GM12878 (cell line): ENCODE data around the gene ZNF827. TPM values are rescaled to one million over a fixed set of nuclear protein-coding genes. Genes with fewer than 3 reads are reported as not detected.

ENCODE experiments used
- ATAC-seq: fragments of 200-7000 bp; cut with Tn5 transposase; 3 replicates; pipeline ENCODE4 v1.9.1; 2020; ENCODE audit warnings: mild to moderate bottlenecking, moderate library complexity
- BruUV-seq: library from RNA; stranded (reverse); fragments of 400-500 nt; replicated peaks from 2 replicates; lab custom pipeline; 2021; lab: Mats Ljungman, UMichigan
- CTCF ChIA-PET: fragments of 300-600 bp; sonication (Branson Sonifier 250); formaldehyde crosslinking; extraction: SDS; loops from one replicate; lab custom pipeline; 2021; ENCODE audit warnings: inconsistent platforms; lab: Yijun Ruan, JAX
- POLR2A ChIA-PET: fragments of 350-600 bp; formaldehyde crosslinking; extraction: SDS; loops from one replicate; lab custom pipeline; 2021; ENCODE audit warnings: inconsistent platforms; lab: Charles Lee
- RAD21 ChIA-PET: fragments of 300-600 bp; sonication (Branson Sonifier 250); formaldehyde crosslinking; loops from one replicate; lab custom pipeline; 2023; ENCODE audit warnings: antibody characterized with exemption; ENCODE audit not compliant: unreplicated experiment; lab: Charles Lee
- SMC1A ChIA-PET: fragments of 300-600 bp; sonication (Branson Sonifier 250); formaldehyde crosslinking; loops from one replicate; lab custom pipeline; 2023; ENCODE audit not compliant: unreplicated experiment, uncharacterized antibody; lab: Charles Lee
- DNase-seq: peaks from one replicate; pipeline ENCODE4 v3.0.0-alpha.2; 2011; ENCODE audit warnings: low read depth, low spot score
- FAIRE-seq: peaks from 3 replicates; lab custom pipeline; 2011; peaks lifted over from hg19 to GRCh38; lab: Jason Lieb, UNC
- H2AFZ ChIP-seq: 2 replicates; pipeline ENCODE4 v1.6.0; 2011; ENCODE audit warnings: low read depth, low read length, control low read depth; ENCODE audit not compliant: control insufficient read depth
- H3K27ac ChIP-seq: 2 replicates; pipeline ENCODE4 v1.5.1; 2011; ENCODE audit warnings: control low read depth; ENCODE audit not compliant: control insufficient read depth, insufficient read depth
- H3K27me3 ChIP-seq, 2 experiments: replicated peaks in 1 of 2; 2 replicates each; pipeline versions ENCODE4 v1.6.0 to v1.6.1; 2011; ENCODE audit warnings: low read length in 1 of 2; ENCODE audit not compliant: control insufficient read depth in 2 of 2, insufficient read depth in 2 of 2
- H3K36me3 ChIP-seq, 2 experiments: 2 replicates each; pipeline ENCODE4 v1.5.1; 2011; ENCODE audit warnings: low read length in 1 of 2; ENCODE audit not compliant: control insufficient read depth in 2 of 2, insufficient read depth in 2 of 2
- H3K4me1 ChIP-seq: 2 replicates; pipeline ENCODE4 v1.6.1; 2011; ENCODE audit warnings: mild to moderate bottlenecking, low read length, moderate library complexity, mixed read lengths; ENCODE audit not compliant: control insufficient read depth, insufficient read depth
- H3K4me2 ChIP-seq: 2 replicates; pipeline ENCODE4 v1.6.0; 2011; ENCODE audit warnings: control low read depth; ENCODE audit not compliant: control insufficient read depth, insufficient read depth
- H3K4me3 ChIP-seq: fragments of 200-600 bp; sonication (generic); 2 replicates; pipeline ENCODE4 v1.5.1; 2016
- H3K79me2 ChIP-seq: 2 replicates; pipeline ENCODE4 v1.6.0; 2011; ENCODE audit warnings: low read length; ENCODE audit not compliant: control insufficient read depth, insufficient read depth
- H3K9ac ChIP-seq: 2 replicates; pipeline ENCODE4 v1.8.0; 2011; ENCODE audit warnings: low read length, control low read depth, mixed read lengths; ENCODE audit not compliant: control insufficient read depth, insufficient read depth
- H3K9me3 ChIP-seq: replicated peaks from 3 replicates; pipeline ENCODE4 v1.5.1; 2011; ENCODE audit warnings: mild to moderate bottlenecking, low read length; ENCODE audit not compliant: control insufficient read depth, insufficient read depth
- H4K20me1 ChIP-seq: 2 replicates; pipeline ENCODE4 v1.6.0; 2011; ENCODE audit not compliant: control insufficient read depth, insufficient read depth
- CBX5 ChIP-seq: sonication (generic); IDR thresholded peaks from 2 replicates; pipeline ENCODE4 v1.6.1; 2016; ENCODE audit warnings: low read depth, moderate library complexity, mild to moderate bottlenecking, inconsistent platforms
- NFXL1 ChIP-seq: fragments of 450-650 bp; IDR thresholded peaks from 2 replicates; pipeline ENCODE4 v1.6.1; 2017; ENCODE audit warnings: antibody characterized with exemption, mild to moderate bottlenecking, borderline replicate concordance
- NFYA ChIP-seq: IDR thresholded peaks from 2 replicates; pipeline ENCODE4 v1.6.1; 2011; ENCODE audit warnings: low read depth, mild to moderate bottlenecking, low read length, improper control_type of control experiment, borderline replicate concordance
- PAX5 ChIP-seq: IDR thresholded peaks from 2 replicates; pipeline ENCODE4 v1.6.1; 2011; ENCODE audit warnings: low read depth, low read length, borderline replicate concordance
- POLR2AphosphoS2 ChIP-seq: IDR thresholded peaks from 2 replicates; pipeline ENCODE4 v1.6.1; 2011; ENCODE audit warnings: low read depth, mild to moderate bottlenecking, low read length, improper control_type of control experiment, moderate library complexity
- SREBF1 ChIP-seq: IDR thresholded peaks from 2 replicates; pipeline ENCODE4 v1.6.1; 2012; ENCODE audit warnings: mild to moderate bottlenecking, low read length
- SUPT20H ChIP-seq: IDR thresholded peaks from 2 replicates; pipeline ENCODE4 v1.6.1; 2011; ENCODE audit warnings: low read depth, mild to moderate bottlenecking, low read length, moderate library complexity, borderline replicate concordance; ENCODE audit not compliant: control insufficient read depth
- TCF3 ChIP-seq: IDR thresholded peaks from 2 replicates; pipeline ENCODE4 v1.6.1; 2012; ENCODE audit warnings: low read depth, mild to moderate bottlenecking, low read length, borderline replicate concordance; ENCODE audit not compliant: insufficient read depth
- WGBS: methylation state at CpG from one replicate; pipeline ENCODE4 v1.1.6; 2016; ENCODE audit warnings: low lambda C conversion rate; ENCODE audit not compliant: insufficient replicate concordance, insufficient coverage; ENCODE audit errors: missing lambda C conversion rate; 5-methylcytosine and 5-hydroxymethylcytosine counted together
- in situ Hi-C: fragments of 300-500 bp; cut with MboI; formaldehyde crosslinking; loops from 9 replicates; pipeline ENCODE4 v1.14.3; 2018; ENCODE audit warnings: mixed read lengths
- intact Hi-C: fragments of 100-400 bp; cut with micrococcal nuclease; formaldehyde crosslinking; loops from one replicate; pipeline ENCODE4 v1.14.2; 2022; ENCODE audit not compliant: unreplicated experiment
- polyA plus RNA-seq, 11 experiments: library from polyadenylated mRNA; depleted of rRNA in 4 of 11; unstranded in 6 of 11; stranded (reverse) in 5 of 11; fragments of >200 nt; fragmentation: Nextera tagmentation in 4 of 11; fragmentation: Illumina TruSeq in 1 of 11; extraction: Ambion mirVana in 4 of 11; extraction: Trizol in 1 of 11; gene quantifications; 1 replicate in 1 of 11; 2 replicates in 10 of 11; pipeline versions ENCODE4 v1.2.1 to v1.2.3, GENCODE V29; 2011 to 2016; ENCODE audit warnings: inconsistent platforms in 2 of 11, missing spikeins in 2 of 11, low read depth in 1 of 11
- total RNA-seq, 4 experiments: library from RNA; depleted of rRNA in 3 of 4; stranded (reverse); fragments of >200 nt in 3 of 4; fragmentation: Illumina TruSeq in 1 of 4; extraction: Trizol in 1 of 4; gene quantifications; 2 replicates each; pipeline versions ENCODE4 v1.2.1 to v1.2.3, GENCODE V29; 2013 to 2021
- TF ChIP-seq, protein P1 (sequence below): fragments of 450-650 bp; IDR thresholded peaks from 2 replicates; pipeline ENCODE4 v1.6.1; 2016; ENCODE audit warnings: mild to moderate bottlenecking

The ZNF827 gene
- total and polyA plus RNA-seq, 10 of the 15 experiments (the other 5 are each of a cell fraction or from before 2014, with no cell fraction given), result 3.8 to 31.5 (median 13.6) TPM

DNA sequence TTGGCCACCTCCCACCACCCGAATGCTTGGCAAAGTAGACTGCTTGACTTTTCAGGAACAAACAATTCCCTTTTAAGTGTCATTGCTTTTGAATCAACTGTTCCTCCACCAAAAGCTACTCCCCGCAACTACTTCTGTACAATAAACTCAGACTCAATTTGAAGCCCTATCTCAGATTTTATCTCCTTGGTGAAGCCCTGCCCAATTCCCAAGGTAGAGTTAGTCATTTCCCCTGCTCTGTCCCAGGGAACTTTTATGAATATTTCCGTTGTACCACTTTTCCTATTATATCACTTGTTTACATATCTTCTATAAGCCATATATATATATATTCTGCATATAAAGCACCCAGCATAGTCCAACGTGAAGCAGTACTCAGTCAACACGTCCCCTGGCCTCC, 155.9 kb downstream of the ZNF827 start (continued):
- TF ChIP-seq, protein P1, sequence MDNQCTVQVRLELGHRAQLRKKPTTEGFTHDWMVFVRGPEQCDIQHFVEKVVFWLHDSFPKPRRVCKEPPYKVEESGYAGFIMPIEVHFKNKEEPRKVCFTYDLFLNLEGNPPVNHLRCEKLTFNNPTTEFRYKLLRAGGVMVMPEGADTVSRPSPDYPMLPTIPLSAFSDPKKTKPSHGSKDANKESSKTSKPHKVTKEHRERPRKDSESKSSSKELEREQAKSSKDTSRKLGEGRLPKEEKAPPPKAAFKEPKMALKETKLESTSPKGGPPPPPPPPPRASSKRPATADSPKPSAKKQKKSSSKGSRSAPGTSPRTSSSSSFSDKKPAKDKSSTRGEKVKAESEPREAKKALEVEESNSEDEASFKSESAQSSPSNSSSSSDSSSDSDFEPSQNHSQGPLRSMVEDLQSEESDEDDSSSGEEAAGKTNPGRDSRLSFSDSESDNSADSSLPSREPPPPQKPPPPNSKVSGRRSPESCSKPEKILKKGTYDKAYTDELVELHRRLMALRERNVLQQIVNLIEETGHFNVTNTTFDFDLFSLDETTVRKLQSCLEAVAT, result no peak
- TF ChIP-seq NFYA, result no peak
- TF ChIP-seq CBX5, result no peak
- no peak for TF ChIP-seq POLR2AphosphoS2
- no peak for TF ChIP-seq SREBF1
- no peak for TF ChIP-seq TCF3
- TF ChIP-seq PAX5, result no peak
- TF ChIP-seq NFXL1, result no peak
- TF ChIP-seq, all 136 proteins: peak for 0

DNA sequence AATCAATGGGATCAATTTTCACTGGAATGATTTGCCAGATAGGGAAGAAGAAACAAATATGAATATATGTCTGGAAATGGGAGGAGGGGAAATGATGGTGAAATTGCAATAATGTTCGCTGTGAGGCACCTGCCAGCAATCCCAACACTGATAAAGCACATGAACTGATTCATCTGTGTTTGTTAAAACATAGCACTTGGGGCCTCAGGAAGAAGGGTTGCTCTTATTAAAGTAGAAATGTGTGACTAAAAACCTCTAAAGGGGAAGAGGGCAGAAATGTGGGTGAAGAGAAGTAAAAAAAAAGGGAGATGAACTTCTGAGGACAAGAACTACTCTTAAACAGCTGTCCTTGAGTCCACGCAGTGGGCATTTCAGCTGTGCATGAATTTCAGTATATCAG, 157.3 kb downstream of the ZNF827 start:
- SMC1A ChIA-PET, result no interaction called here
- Histone ChIP-seq H4K20me1 (no peaks in the 10 kb centered on the region), H3K79me2 (no peaks in the 10 kb centered on the region)
- no peak for TF ChIP-seq SUPT20H
- TF ChIP-seq, all 136 proteins: peak for 0
- intact Hi-C loops, result no loop called here
- POLR2A ChIA-PET, result no interaction called here
- no peak overlapping the region for H3K27ac ChIP-seq
- FAIRE-seq (no peak), ATAC-seq (no peak), DNase-seq (no peak)
- CTCF ChIA-PET, result interaction anchor here (2.0 kb wide), 1 partner anchor 165 kb away, joined by 5 read pairs; no protein-coding TSS in a partner anchor
- 100% methylated on average over 2 of the region's 2 CpGs for WGBS
- in situ Hi-C loops, result no loop called here
- H3K9me3 ChIP-seq, result peaks cover 6% of the 10 kb centered on the region; the same call in 2 of the 3 replicates
- peaks cover 2 to 24% of the 10 kb centered on the region in 2 experiments; a peak in 3 of 4 replicates for H3K36me3 ChIP-seq
- no peaks in the 10 kb centered on the region for H3K4me1 ChIP-seq
- H2AFZ ChIP-seq, result no peak overlapping the region
- RAD21 ChIA-PET, result interaction anchor here (2.3 kb wide), 1 partner anchor 10 kb away, joined by 4 read pairs; no protein-coding TSS in a partner anchor
- H3K4me3 ChIP-seq, result no peak overlapping the region
- no peak overlapping the region for H3K9ac ChIP-seq
- no peak overlapping the region for H3K4me2 ChIP-seq
- BruUV-seq, result no TSS peak
- H3K27me3 ChIP-seq, result no peaks in the 10 kb centered on the region
